H1 (cell line): ENCODE results near the gene USP17L5. TPM values are rescaled to one million over a fixed set of nuclear protein-coding genes. Genes with fewer than 3 reads are reported as not detected.
"Not testable (repeated sequence)": the region's sequence is repeated elsewhere in the genome, so short reads cannot be mapped to it uniquely, and the experiment has no call there.

Source experiments
- CTCF ChIA-PET: fragments of 300-600 bp; sonication (Branson Sonifier 250); formaldehyde crosslinking; loops from one replicate; lab custom pipeline; 2021; ENCODE audit not compliant: partially characterized antibody; lab: Charles Lee
- POLR2A ChIA-PET: fragments of 300-600 bp; sonication (Branson Sonifier 250); formaldehyde crosslinking; loops from one replicate; lab custom pipeline; 2021; ENCODE audit warnings: inconsistent platforms; ENCODE audit not compliant: partially characterized antibody; lab: Charles Lee
- DNase-seq, 2 experiments: peaks; one replicate each; pipeline versions ENCODE4 v3.0.0 to v3.0.0-alpha.2; 2010 to 2022; ENCODE audit warnings: low spot score in 2 of 2, low read depth in 1 of 2, mixed read lengths in 1 of 2
- FAIRE-seq: peaks from 2 replicates; lab custom pipeline; 2011; peaks lifted over from hg19 to GRCh38; lab: Jason Lieb, UNC
- H2AFZ ChIP-seq: 2 replicates; pipeline ENCODE4 v1.8.1; 2012; ENCODE audit warnings: low read length, inconsistent platforms
- H2AK5ac ChIP-seq: 2 replicates; pipeline ENCODE4 v1.6.1; 2013; ENCODE audit warnings: low read depth, low read length
- H2BK120ac ChIP-seq: replicated peaks from 2 replicates; pipeline ENCODE3; 2013; ENCODE audit warnings: low read depth, low read length, inconsistent platforms
- H2BK12ac ChIP-seq: 2 replicates; pipeline ENCODE4 v1.6.1; 2013; ENCODE audit warnings: low read depth, low read length
- H2BK15ac ChIP-seq: 2 replicates; pipeline ENCODE4 v1.6.1; 2013; ENCODE audit warnings: low read length
- H2BK20ac ChIP-seq: 2 replicates; pipeline ENCODE4 v1.6.1; 2013; ENCODE audit warnings: low read length
- H2BK5ac ChIP-seq: 2 replicates; pipeline ENCODE4 v1.6.1; 2013; ENCODE audit warnings: low read depth, low read length
- H3K14ac ChIP-seq: 2 replicates; pipeline ENCODE4 v1.6.1; 2013; ENCODE audit warnings: inconsistent platforms; ENCODE audit not compliant: insufficient read length
- H3K18ac ChIP-seq: 2 replicates; pipeline ENCODE4 v1.6.1; 2013; ENCODE audit warnings: low read length; ENCODE audit errors: extremely low read depth
- H3K23ac ChIP-seq: 2 replicates; pipeline ENCODE4 v1.6.1; 2013; ENCODE audit warnings: inconsistent platforms; ENCODE audit not compliant: insufficient read length
- H3K23me2 ChIP-seq: 2 replicates; pipeline ENCODE4 v1.6.1; 2013; ENCODE audit warnings: low read depth, low read length
- H3K27ac ChIP-seq: 2 replicates; pipeline ENCODE4 v1.6.1; 2011; ENCODE audit warnings: low read depth, low read length, inconsistent platforms
- H3K27me3 ChIP-seq, 4 experiments: replicated peaks in 1 of 4; 1 replicate in 1 of 4; 2 replicates in 3 of 4; pipeline versions ENCODE4 v1.6.1 to v1.8.1; 2011 to 2013; ENCODE audit warnings: low read length in 3 of 4, mild to moderate bottlenecking in 3 of 4, inconsistent platforms in 2 of 4, mixed read lengths in 2 of 4, moderate library complexity in 1 of 4; ENCODE audit not compliant: control insufficient read depth in 3 of 4, insufficient read depth in 3 of 4; ENCODE audit errors: extremely low read depth in 1 of 4
- H3K36me3 ChIP-seq, 4 experiments: 2 replicates each; pipeline versions ENCODE4 v1.6.1 to v1.8.1; 2011 to 2013; ENCODE audit warnings: mild to moderate bottlenecking in 4 of 4, low read length in 3 of 4, moderate library complexity in 2 of 4, control low read depth in 1 of 4, inconsistent platforms in 1 of 4; ENCODE audit not compliant: insufficient read depth in 4 of 4, control insufficient read depth in 2 of 4
- H3K4ac ChIP-seq: replicated peaks from 2 replicates; pipeline ENCODE3; 2013; ENCODE audit warnings: low read length, low read depth, mixed read lengths, inconsistent platforms; ENCODE audit not compliant: insufficient read length
- H3K4me1 ChIP-seq, 4 experiments: replicated peaks in 1 of 4; 1 replicate in 1 of 4; 2 replicates in 3 of 4; pipeline versions ENCODE4 v1.6.1 to v1.8.1; 2011 to 2013; ENCODE audit warnings: low read length in 3 of 4, inconsistent platforms in 2 of 4, mixed read lengths in 1 of 4; ENCODE audit not compliant: insufficient read depth in 4 of 4, control insufficient read depth in 3 of 4
- H3K4me2 ChIP-seq, 2 experiments: 2 replicates each; pipeline versions ENCODE4 v1.6.1 to v1.8.1; 2011 to 2013; ENCODE audit warnings: low read depth in 2 of 2, low read length in 2 of 2, control low read depth in 1 of 2, inconsistent platforms in 1 of 2, mild to moderate bottlenecking in 1 of 2; ENCODE audit not compliant: insufficient read depth in 1 of 2
- H3K4me3 ChIP-seq, 4 experiments: fragments of 200-600, 300-600 bp in 1 of 4; sonication (generic), shearing (Covaris generic), sonication (Bioruptor Twin) in 1 of 4; 2 replicates each; pipeline versions ENCODE4 v1.5.1 to v1.8.1; 2011 to 2016; ENCODE audit warnings: low read length in 4 of 4, low read depth in 3 of 4, control low read depth in 2 of 4, inconsistent platforms in 2 of 4, mild to moderate bottlenecking in 2 of 4, mixed read lengths in 1 of 4, moderate library complexity in 1 of 4; ENCODE audit not compliant: insufficient read depth in 2 of 4; ENCODE audit errors: extremely low read depth in 1 of 4
- H3K56ac ChIP-seq: replicated peaks from 2 replicates; pipeline ENCODE3; 2013; ENCODE audit warnings: low read depth, mild to moderate bottlenecking, mixed read lengths, low read length, inconsistent platforms; ENCODE audit not compliant: insufficient read length
- H3K79me1 ChIP-seq: 2 replicates; pipeline ENCODE4 v1.6.1; 2013; ENCODE audit warnings: low read depth, low read length, control low read depth
- H3K79me2 ChIP-seq, 2 experiments: 2 replicates each; pipeline versions ENCODE4 v1.6.1 to v1.8.1; 2012 to 2013; ENCODE audit warnings: low read length in 2 of 2, mild to moderate bottlenecking in 2 of 2, inconsistent platforms in 1 of 2; ENCODE audit not compliant: insufficient read depth in 2 of 2, control insufficient read depth in 1 of 2
- H3K9ac ChIP-seq, 4 experiments: replicated peaks in 1 of 4; 1 replicate in 1 of 4; 2 replicates in 3 of 4; pipeline versions ENCODE4 v1.6.1 to v1.8.1; 2011 to 2013; ENCODE audit warnings: low read depth in 3 of 4, low read length in 3 of 4, control low read depth in 2 of 4, mild to moderate bottlenecking in 2 of 4, moderate library complexity in 2 of 4, inconsistent platforms in 1 of 4; ENCODE audit errors: extremely low read depth in 1 of 4
- H3K9me3 ChIP-seq, 2 experiments: 2 replicates each; pipeline versions ENCODE4 v1.6.1 to v1.8.1; 2012 to 2013; ENCODE audit warnings: mild to moderate bottlenecking in 2 of 2, moderate library complexity in 2 of 2, control low read depth in 1 of 2, inconsistent platforms in 1 of 2, low read depth in 1 of 2, low read length in 1 of 2, mixed read lengths in 1 of 2; ENCODE audit not compliant: insufficient read depth in 2 of 2
- H4K20me1 ChIP-seq, 2 experiments: replicated peaks in 1 of 2; 2 replicates each; pipeline versions ENCODE3 to v1.8.1; 2011 to 2013; ENCODE audit warnings: inconsistent platforms in 2 of 2, low read length in 2 of 2, mild to moderate bottlenecking in 1 of 2; ENCODE audit not compliant: insufficient read depth in 2 of 2, control insufficient read depth in 1 of 2
- H4K5ac ChIP-seq: 2 replicates; pipeline ENCODE4 v1.6.1; 2013; ENCODE audit warnings: low read length, low read depth, mixed read lengths, inconsistent platforms; ENCODE audit not compliant: insufficient read length
- H4K8ac ChIP-seq: 2 replicates; pipeline ENCODE4 v1.8.0; 2013; ENCODE audit warnings: mild to moderate bottlenecking, moderate library complexity, low read length, inconsistent platforms; ENCODE audit not compliant: insufficient read depth; ENCODE audit errors: extremely low read depth
- H4K91ac ChIP-seq: replicated peaks from 2 replicates; pipeline ENCODE3; 2013; ENCODE audit warnings: low read length, mixed read lengths, inconsistent platforms; ENCODE audit not compliant: insufficient read length
- WGBS, 2 experiments: shearing (Covaris generic) in 1 of 2; methylation state at CpG; one replicate each; pipeline versions ENCODE4 v1.1.6 to v1.1.7; 2013 to 2015; ENCODE audit warnings: low lambda C conversion rate in 2 of 2, mixed read lengths in 2 of 2, inconsistent platforms in 1 of 2, low coverage in 1 of 2, missing lambda C conversion rate in 1 of 2; ENCODE audit not compliant: insufficient replicate concordance in 2 of 2, insufficient coverage in 1 of 2, insufficient read length in 1 of 2; ENCODE audit errors: extremely low coverage in 1 of 2, missing lambda C conversion rate in 1 of 2; 5-methylcytosine and 5-hydroxymethylcytosine counted together
- polyA plus RNA-seq, 7 experiments: library from polyadenylated mRNA; depleted of rRNA in 3 of 7; stranded (reverse) in 5 of 7; unstranded in 2 of 7; fragments of >200 nt in 5 of 7; fragments of 200-250 nt in 2 of 7; gene quantifications; 1 replicate in 5 of 7; 2 replicates in 1 of 7; 4 replicates in 1 of 7; pipeline versions ENCODE4 v1.2.1 to v1.2.3, GENCODE V29; 2011 to 2013; ENCODE audit warnings: missing spikeins in 2 of 7, mixed read lengths in 2 of 7
- total RNA-seq: library from RNA; stranded (reverse); fragmentation: NEBNext Ultra II Directional; extraction: Animal tissue kit (Norgen Biotek cat#: 25700); gene quantifications from 2 replicates; pipeline ENCODE4 v1.2.1, GENCODE V29; 2021

USP17L5 gene
- total and polyA plus RNA-seq, 2 of the 8 experiments (the other 6 are each of a cell fraction or from before 2014, with no cell fraction given) = not detected

DNA sequence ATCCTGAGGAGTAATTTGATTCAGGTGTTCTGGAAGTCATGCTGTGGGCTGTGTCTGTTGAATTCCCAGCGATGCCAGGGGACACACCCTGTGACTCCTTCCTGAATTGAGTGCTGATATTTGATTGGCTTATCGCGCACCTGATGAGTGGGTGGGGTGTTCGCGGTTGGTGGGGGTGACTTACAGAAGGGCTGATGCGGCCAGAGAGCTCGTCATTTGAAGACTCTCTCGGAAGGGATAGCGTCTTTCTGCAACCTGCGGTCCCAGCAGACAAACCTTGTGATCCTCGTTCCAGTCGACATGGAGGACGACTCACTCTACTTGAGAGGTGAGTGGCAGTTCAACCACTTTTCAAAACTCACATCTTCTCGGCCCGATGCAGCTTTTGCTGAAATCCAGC is 23.6 kb downstream of the USP17L5 start, which contains the start of gene USP17L30:
Gene USP17L30, plus strand, starts transcription at position 301 of the 400 bp plus-strand sequence. Its CDS starts 0 bp downstream, at position 301.
- H3K18ac ChIP-seq, H3K9me3 ChIP-seq, CTCF ChIA-PET, H4K5ac ChIP-seq, H3K14ac ChIP-seq, H3K36me3 ChIP-seq, H3K23ac ChIP-seq, H2BK12ac ChIP-seq, H3K4me2 ChIP-seq, H3K27ac ChIP-seq, H3K79me1 ChIP-seq, H2BK5ac ChIP-seq, POLR2A ChIA-PET, H2AFZ ChIP-seq, H3K56ac ChIP-seq, H2BK15ac ChIP-seq, H3K27me3 ChIP-seq, H3K23me2 ChIP-seq, H2AK5ac ChIP-seq, H3K4ac ChIP-seq, FAIRE-seq, H2BK20ac ChIP-seq, H3K79me2 ChIP-seq, H3K9ac ChIP-seq, H4K8ac ChIP-seq, H3K4me1 ChIP-seq, DNase-seq, H4K91ac ChIP-seq, H4K20me1 ChIP-seq, H2BK120ac ChIP-seq, H3K4me3 ChIP-seq: not testable (repeated sequence)
- WGBS, 2 experiments = no CpG with 5 or more reads among the region's 15 CpGs

DNA sequence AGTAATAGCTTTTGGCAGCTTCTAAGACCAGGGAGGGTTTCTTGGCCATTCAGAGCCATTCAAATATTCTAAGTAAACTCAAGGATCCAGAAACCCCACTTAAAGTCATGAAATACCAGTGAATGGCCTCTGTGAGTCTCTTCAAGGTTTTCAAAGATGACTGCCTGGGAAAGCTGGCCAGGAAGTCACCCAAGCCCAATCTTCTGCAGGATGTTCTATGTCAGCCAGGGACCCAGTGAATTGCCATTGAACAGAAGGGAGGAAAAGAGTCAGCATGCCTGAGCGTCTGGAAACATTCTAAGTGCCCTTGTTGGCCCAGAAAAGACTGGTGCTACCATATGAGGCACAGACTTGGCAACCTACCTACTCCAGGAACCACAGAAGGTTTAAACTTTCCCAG is 40.7 kb downstream of the USP17L5 start:
- H3K36me3 ChIP-seq, H3K79me2 ChIP-seq, FAIRE-seq, CTCF ChIA-PET, H4K20me1 ChIP-seq, H4K91ac ChIP-seq, H2BK15ac ChIP-seq, H2AK5ac ChIP-seq, H3K4me3 ChIP-seq, H3K23ac ChIP-seq, POLR2A ChIA-PET, H2BK12ac ChIP-seq, H2BK20ac ChIP-seq, H3K56ac ChIP-seq, H3K4ac ChIP-seq, H2AFZ ChIP-seq, H3K27ac ChIP-seq, H3K14ac ChIP-seq, H3K27me3 ChIP-seq, H3K23me2 ChIP-seq, H2BK120ac ChIP-seq, DNase-seq, H2BK5ac ChIP-seq, H3K79me1 ChIP-seq, H3K4me2 ChIP-seq, H4K5ac ChIP-seq, H3K9ac ChIP-seq, H3K4me1 ChIP-seq, H4K8ac ChIP-seq, H3K18ac ChIP-seq: not testable (repeated sequence)
- peaks cover 10 to 48% of the 10 kb centered on the region in 2 experiments; a peak in 3 of 4 replicates for H3K9me3 ChIP-seq
- 14% methylated on average over 1 of the region's 1 CpG; no CpG with 5 or more reads in 1 of the 2 experiments for WGBS, 2 experiments
